ENCODE measurements around the gene MSI2. TPM values are rescaled to one million over a fixed set of nuclear protein-coding genes. Genes with fewer than 3 reads are reported as not detected.

MSI2 gene
- total and polyA plus RNA-seq, 2 experiments from 2014 or later = 18.9 to 41.8 TPM

GRCh38 chr17:57289130-57289529 lies 32.8 kb downstream of the MSI2 start (continued):
- TF ChIP-seq REST (IDR thresholded peaks at IDR 0.05; ENCODE audit: unreplicated experiment) = no peak

GRCh38 chr17:57289613-57290012 lies 33.3 kb downstream of the MSI2 start:
- Histone ChIP-seq H3K4me1 (ENCODE audit: insufficient read depth) (peaks cover 44% of the 10 kb centered on the region), H3K36me3 (ENCODE audit: insufficient read depth) (no peaks in the 10 kb centered on the region), H3K9me2 (ENCODE audit: insufficient read depth) (no peaks in the 10 kb centered on the region), H3K4me3 (no peak overlapping the region), H3K79me2 (replicated peaks; ENCODE audit: insufficient read depth) (peaks cover 37% of the 10 kb centered on the region), H2AFZ (no peak overlapping the region), H3K27me3 (ENCODE audit: insufficient read depth) (no peaks in the 10 kb centered on the region), H3K27ac (ENCODE audit: low read depth) (no peak overlapping the region), H4K20me1 (replicated peaks; ENCODE audit: insufficient read depth) (peaks cover 28% of the 10 kb centered on the region), H3K4me2 (no peak overlapping the region), H3F3A (replicated peaks; ENCODE audit: low read depth) (0 out of 2 replicates have a peak, but pooled peaks cover 4% of the 10 kb centered on the region)
- no peak overlapping the region for H3K4me3 Mint-ChIP-seq
- no peak for TF ChIP-seq EZH2phosphoT487 (IDR thresholded peaks at IDR 0.05; ENCODE audit: unreplicated experiment)
- H3K9me3 Mint-ChIP-seq = no peaks in the 10 kb centered on the region
- ATAC-seq = no peak
- H3K4me1 Mint-ChIP-seq = peaks cover 61% of the 10 kb centered on the region
- peaks cover 10% of the 10 kb centered on the region for H3K27me3 Mint-ChIP-seq (ENCODE audit: insufficient read depth, low read depth, poor library complexity)
- H3K36me3 Mint-ChIP-seq (ENCODE audit: low read depth) = no peaks in the 10 kb centered on the region
- 0 out of 2 replicates have a peak overlapping the region, but pooled peaks have one; percentile 16 for H3K27ac Mint-ChIP-seq
- no peak for DNase-seq (ENCODE audit: low spot score)

GRCh38 chr17:57290981-57291380 lies 34.7 kb downstream of the MSI2 start:
- H3K4me3 ChIP-seq = no peak overlapping the region
- H3K9me2 ChIP-seq (ENCODE audit: insufficient read depth) = no peaks in the 10 kb centered on the region
- H3K79me2 ChIP-seq (replicated peaks; ENCODE audit: insufficient read depth) = peaks cover 37% of the 10 kb centered on the region
- H3K4me2 ChIP-seq = no peak overlapping the region
- H3K27ac Mint-ChIP-seq = no peak overlapping the region
- H2AFZ ChIP-seq = no peak overlapping the region
- H3F3A ChIP-seq (replicated peaks; ENCODE audit: low read depth) = 0 out of 2 replicates have a peak, but pooled peaks cover under 1% of the 10 kb centered on the region
- no peak overlapping the region for H3K27ac ChIP-seq (ENCODE audit: low read depth)
- no peaks in the 10 kb centered on the region for H3K36me3 ChIP-seq (ENCODE audit: insufficient read depth)
- no peaks in the 10 kb centered on the region for H3K27me3 ChIP-seq (ENCODE audit: insufficient read depth)
- H3K4me1 Mint-ChIP-seq = peaks cover 61% of the 10 kb centered on the region
- H3K27me3 Mint-ChIP-seq (ENCODE audit: insufficient read depth, low read depth, poor library complexity) = peaks cover 6% of the 10 kb centered on the region
- peaks cover 1% of the 10 kb centered on the region; the same call in 1 of the 3 replicates for H3K36me3 Mint-ChIP-seq (ENCODE audit: low read depth)
- DNase-seq (ENCODE audit: low spot score) = no peak
- no peak for ATAC-seq
- H3K9me3 Mint-ChIP-seq = no peaks in the 10 kb centered on the region
- H4K20me1 ChIP-seq (replicated peaks; ENCODE audit: insufficient read depth) = peaks cover 28% of the 10 kb centered on the region
- H3K4me1 ChIP-seq (ENCODE audit: insufficient read depth) = peaks cover 42% of the 10 kb centered on the region
- H3K4me3 Mint-ChIP-seq = no peak overlapping the region
- no peak for TF ChIP-seq REST (IDR thresholded peaks at IDR 0.05; ENCODE audit: unreplicated experiment)
- TF ChIP-seq EZH2 (IDR thresholded peaks at IDR 0.05; ENCODE audit: low read depth, unreplicated experiment) = no peak
- no peak for TF ChIP-seq ZNF114 (CRISPR knock-in tag; IDR thresholded peaks at IDR 0.05)
- no peak for TF ChIP-seq EZH2phosphoT487 (IDR thresholded peaks at IDR 0.05; ENCODE audit: unreplicated experiment)
- no peak for TF ChIP-seq NANOG (IDR thresholded peaks at IDR 0.05; ENCODE audit: borderline replicate concordance)
- no peak for TF ChIP-seq CREB1 (CRISPR knock-in tag; IDR thresholded peaks at IDR 0.05; ENCODE audit: low read depth)
- no peak for TF ChIP-seq JUNB (IDR thresholded peaks at IDR 0.05; ENCODE audit: unreplicated experiment)
- no peak for TF ChIP-seq ZNF331 (CRISPR knock-in tag; IDR thresholded peaks at IDR 0.05; ENCODE audit: low read depth)
- no peak for TF ChIP-seq CTCF (conservative IDR thresholded peaks at IDR 0.05; ENCODE audit: low read depth in 2 of 2)
- no peak for TF ChIP-seq POLR2AphosphoS5 (IDR thresholded peaks at IDR 0.05; ENCODE audit: low read depth)
- TF ChIP-seq ETS1 (IDR thresholded peaks at IDR 0.05) = no peak
- no peak for TF ChIP-seq STAT1 (IDR thresholded peaks at IDR 0.05; ENCODE audit: unreplicated experiment)

Data from GM23338 (cell line).